Lung (tissue), 12 donors: ENCODE data around the gene FAM200C. TPM values are rescaled to one million over a fixed set of nuclear protein-coding genes. Genes with fewer than 3 reads are reported as not detected.

Experiments used
- ATAC-seq: fragments of 200-7000 bp; cut with Tn5 transposase; one replicate; pipeline ENCODE4 v1.9.1; 2020; ENCODE audit warnings: moderate number of reproducible peaks; ENCODE audit not compliant: insufficient read depth, low FRiP score
- DNase-seq, 3 donors: peaks; one replicate each; pipeline ENCODE4 v3.0.0-alpha.2; 2013 to 2017
- H3K27ac ChIP-seq, 2 donors: one replicate each; pipeline ENCODE4 v1.5.1; 2013; ENCODE audit warnings: mild to moderate bottlenecking in 2 of 2, moderate library complexity in 2 of 2, control low read depth in 1 of 2, inconsistent platforms in 1 of 2, low read depth in 1 of 2, low read length in 1 of 2
- H3K27me3 ChIP-seq, 3 donors: one replicate each; pipeline ENCODE4 v1.5.1; 2013; ENCODE audit warnings: low read length in 2 of 3; ENCODE audit not compliant: control insufficient read depth in 3 of 3, insufficient read depth in 3 of 3
- H3K36me3 ChIP-seq, 4 donors: one replicate each; pipeline ENCODE4 v1.5.1; 2013; ENCODE audit warnings: low read length in 4 of 4, mild to moderate bottlenecking in 1 of 4, moderate library complexity in 1 of 4; ENCODE audit not compliant: control insufficient read depth in 4 of 4, insufficient read depth in 4 of 4
- H3K4me1 ChIP-seq, 5 donors: one replicate each; pipeline ENCODE4 v1.5.1; 2013; ENCODE audit warnings: low read length in 5 of 5, mild to moderate bottlenecking in 2 of 5, moderate library complexity in 1 of 5; ENCODE audit not compliant: control insufficient read depth in 5 of 5, insufficient read depth in 5 of 5
- H3K4me3 ChIP-seq: one replicate; pipeline ENCODE4 v1.5.1; 2013; ENCODE audit warnings: mild to moderate bottlenecking, control low read depth, moderate library complexity
- H3K9ac ChIP-seq, 2 donors: one replicate each; pipeline ENCODE4 v1.5.1; 2013; ENCODE audit warnings: low read length in 2 of 2, control low read depth in 1 of 2; ENCODE audit not compliant: insufficient read depth in 1 of 2
- H3K9me3 ChIP-seq, 4 donors: one replicate each; pipeline ENCODE4 v1.5.1; 2013; ENCODE audit warnings: low read length in 3 of 4, mild to moderate bottlenecking in 1 of 4, moderate library complexity in 1 of 4; ENCODE audit not compliant: control insufficient read depth in 4 of 4, insufficient read depth in 3 of 4
- CTCF ChIP-seq: IDR thresholded peaks from 2 replicates; pipeline ENCODE4 v1.5.1; 2012; ENCODE audit warnings: mild to moderate bottlenecking; ENCODE audit errors: control extremely low read depth, extremely low read depth
- WGBS, 2 donors: extraction: QIAGEN DNeasy Blood & Tissue Kit; methylation state at CpG; one replicate each; pipeline ENCODE4 v1.1.7; 2013; 5-methylcytosine and 5-hydroxymethylcytosine counted together
- polyA plus RNA-seq, 2 donors: library from polyadenylated mRNA; stranded (reverse); fragments of 200-250 nt; gene quantifications; one replicate each; pipeline ENCODE4 v1.2.1, GENCODE V29; 2013
- total RNA-seq, 2 donors: library from RNA; depleted of rRNA in 1 of 2; stranded (reverse); fragments of >200 nt in 1 of 2; gene quantifications; one replicate each; pipeline ENCODE4 v1.2.1, GENCODE V29; 2014 to 2021
- donor health status: control.
- donor health status: control.
- donor health status: Bipolar disorder and iron deficiency.
- donor health status: healthy.
- donor health status: DM: yes; HTN: yes; CAD: no.

The FAM200C gene
- total and polyA plus RNA-seq, 4 donors: 1.1 to 12.3 (median 3.7) TPM

GRCh38 chr5:160442824-160443431 lies 43.1 kb upstream of the FAM200C start:
- 74 to 81% methylated on average over 4 of the region's 4 CpGs for WGBS, 2 donors
- no peak overlapping the region for H3K27ac ChIP-seq
- DNase-seq (peak in 1 of 3 donors; percentile 70), ATAC-seq (no peak)
- H3K27me3 ChIP-seq: no peaks in the 10 kb centered on the region
- H3K36me3 ChIP-seq: no peaks in the 10 kb centered on the region
- peaks cover 0 to 7% (median 0%) of the 10 kb centered on the region in 5 donors for H3K4me1 ChIP-seq
- TF ChIP-seq CTCF: no peak
- no peak overlapping the region for H3K4me3 ChIP-seq
- H3K9ac ChIP-seq: no peak overlapping the region
- peaks cover 0 to 2% (median 0%) of the 10 kb centered on the region in 4 donors for H3K9me3 ChIP-seq

- no peak for TF ChIP-seq CTCF
- WGBS, 2 donors: 0 to 17% methylated on average over 1 of the region's 1 CpG
Observed at GRCh38 chr5:160441311-160441781, 41.5 kb upstream of the FAM200C start.

GRCh38 chr5:160439205-160439600 lies 39.3 kb upstream of the FAM200C start:
- H3K36me3 ChIP-seq: no peaks in the 10 kb centered on the region
- peak overlapping the region; percentile 44 to 85 for H3K9ac ChIP-seq
- whole genome bisulfite sequencing, 2 donors: 0 to 1% methylated on average over 11 of the region's 11 CpGs
- H3K27ac ChIP-seq: peak overlapping the region in 1 of 2 donors; percentile 15
- peaks cover 0 to 7% (median 0%) of the 10 kb centered on the region in 5 donors for H3K4me1 ChIP-seq
- H3K4me3 ChIP-seq: peak overlapping the region; percentile 32
- peak; percentile 79 for TF ChIP-seq CTCF
- DNase-seq: peak; percentile 84 to 88 (median 86)
- H3K27me3 ChIP-seq: no peaks in the 10 kb centered on the region
- peak; percentile 95 for ATAC-seq
- no peaks in the 10 kb centered on the region for H3K9me3 ChIP-seq

More at GRCh38 chr5:160441311-160441781, 41.5 kb upstream of the FAM200C start:
- no peaks in the 10 kb centered on the region for H3K36me3 ChIP-seq
- no peak overlapping the region for H3K4me3 ChIP-seq
- no peak for ATAC-seq
- H3K27ac ChIP-seq: no peak overlapping the region
- peaks cover 0 to 2% (median 0%) of the 10 kb centered on the region in 4 donors for H3K9me3 ChIP-seq
- DNase-seq: no peak
- no peak overlapping the region for H3K9ac ChIP-seq
- H3K27me3 ChIP-seq: no peaks in the 10 kb centered on the region
- H3K4me1 ChIP-seq: peaks cover 0 to 7% (median 0%) of the 10 kb centered on the region in 5 donors
